Bronchial epithelial cell (primary cell): Measurements from ENCODE around the gene SERPINB7. TPM values are rescaled to one million over a fixed set of nuclear protein-coding genes. Genes with fewer than 3 reads are reported as not detected.

Experiments used
- DNase-seq: peaks from one replicate; pipeline ENCODE4 v3.0.0-alpha.2; 2010; ENCODE audit warnings: low read depth
- FAIRE-seq: peaks from 2 replicates; lab custom pipeline; 2011; peaks lifted over from hg19 to GRCh38; lab: Jason Lieb, UNC
- H3K27me3 ChIP-seq: 2 replicates; pipeline ENCODE4 v1.5.1; 2011; ENCODE audit warnings: low read length; ENCODE audit not compliant: control insufficient read depth, insufficient read depth
- H3K36me3 ChIP-seq: 2 replicates; pipeline ENCODE4 v1.5.1; 2011; ENCODE audit warnings: low read length; ENCODE audit not compliant: control insufficient read depth, insufficient read depth
- H3K4me3 ChIP-seq: 2 replicates; pipeline ENCODE4 v1.5.1; 2011; ENCODE audit warnings: mild to moderate bottlenecking, low read depth, low read length, control low read depth
- total RNA-seq: library from RNA; depleted of rRNA; stranded (reverse); fragments of >200 nt; gene quantifications from 2 replicates; pipeline ENCODE4 v1.2.1, GENCODE V29; 2014
- TF ChIP-seq, protein P1 (sequence below): IDR thresholded peaks from 2 replicates; pipeline ENCODE4 v1.5.1; 2011; ENCODE audit warnings: mild to moderate bottlenecking, moderate library complexity, low read length, control low read depth, inconsistent platforms; ENCODE audit not compliant: insufficient read depth, severe bottlenecking

The SERPINB7 gene
- total RNA-seq, 1 donor from 2014 or later = 25.0 TPM

GRCh38 chr18:63817441-63818051 is 42.3 kb downstream of the SERPINB7 start:
- H3K4me3 ChIP-seq = no peak overlapping the region
- H3K36me3 ChIP-seq = no peaks in the 10 kb centered on the region
- TF ChIP-seq, protein P1, sequence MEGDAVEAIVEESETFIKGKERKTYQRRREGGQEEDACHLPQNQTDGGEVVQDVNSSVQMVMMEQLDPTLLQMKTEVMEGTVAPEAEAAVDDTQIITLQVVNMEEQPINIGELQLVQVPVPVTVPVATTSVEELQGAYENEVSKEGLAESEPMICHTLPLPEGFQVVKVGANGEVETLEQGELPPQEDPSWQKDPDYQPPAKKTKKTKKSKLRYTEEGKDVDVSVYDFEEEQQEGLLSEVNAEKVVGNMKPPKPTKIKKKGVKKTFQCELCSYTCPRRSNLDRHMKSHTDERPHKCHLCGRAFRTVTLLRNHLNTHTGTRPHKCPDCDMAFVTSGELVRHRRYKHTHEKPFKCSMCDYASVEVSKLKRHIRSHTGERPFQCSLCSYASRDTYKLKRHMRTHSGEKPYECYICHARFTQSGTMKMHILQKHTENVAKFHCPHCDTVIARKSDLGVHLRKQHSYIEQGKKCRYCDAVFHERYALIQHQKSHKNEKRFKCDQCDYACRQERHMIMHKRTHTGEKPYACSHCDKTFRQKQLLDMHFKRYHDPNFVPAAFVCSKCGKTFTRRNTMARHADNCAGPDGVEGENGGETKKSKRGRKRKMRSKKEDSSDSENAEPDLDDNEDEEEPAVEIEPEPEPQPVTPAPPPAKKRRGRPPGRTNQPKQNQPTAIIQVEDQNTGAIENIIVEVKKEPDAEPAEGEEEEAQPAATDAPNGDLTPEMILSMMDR = no peak
- H3K27me3 ChIP-seq = no peaks in the 10 kb centered on the region
- FAIRE-seq = no peak
- DNase-seq = no peak

DNA sequence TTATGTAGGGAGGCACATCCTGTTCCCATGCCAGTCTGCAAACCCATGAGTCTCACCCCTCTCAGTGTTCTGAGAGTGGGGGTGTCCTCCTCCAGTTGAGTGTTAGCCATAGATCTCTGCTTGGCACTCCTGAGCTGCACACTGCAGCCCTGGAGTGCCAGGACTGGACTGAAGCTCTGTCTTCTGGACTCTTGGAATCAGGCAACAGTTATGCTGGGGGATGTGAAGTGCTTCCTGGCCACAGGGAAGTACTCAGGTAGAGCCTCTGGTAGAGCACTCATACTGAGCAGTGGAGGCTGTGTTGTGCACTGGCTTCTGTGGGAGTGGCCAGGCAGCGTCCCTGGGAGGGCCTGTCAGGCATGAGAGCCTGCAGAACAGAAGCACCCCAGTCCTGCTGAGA is 43.0 kb downstream of the SERPINB7 start:
- no peak for FAIRE-seq
- no peak for DNase-seq
- TF ChIP-seq, protein P1 = no peak
- Histone ChIP-seq H3K27me3 (no peaks in the 10 kb centered on the region), H3K4me3 (no peak overlapping the region), H3K36me3 (no peaks in the 10 kb centered on the region)

GRCh38 chr18:63819786-63820185 is 44.6 kb downstream of the SERPINB7 start:
- no peak for FAIRE-seq
- no peak for DNase-seq
- Histone ChIP-seq H3K4me3 (no peak overlapping the region), H3K27me3 (no peaks in the 10 kb centered on the region), H3K36me3 (no peaks in the 10 kb centered on the region)
- TF ChIP-seq, protein P1 = no peak

DNA sequence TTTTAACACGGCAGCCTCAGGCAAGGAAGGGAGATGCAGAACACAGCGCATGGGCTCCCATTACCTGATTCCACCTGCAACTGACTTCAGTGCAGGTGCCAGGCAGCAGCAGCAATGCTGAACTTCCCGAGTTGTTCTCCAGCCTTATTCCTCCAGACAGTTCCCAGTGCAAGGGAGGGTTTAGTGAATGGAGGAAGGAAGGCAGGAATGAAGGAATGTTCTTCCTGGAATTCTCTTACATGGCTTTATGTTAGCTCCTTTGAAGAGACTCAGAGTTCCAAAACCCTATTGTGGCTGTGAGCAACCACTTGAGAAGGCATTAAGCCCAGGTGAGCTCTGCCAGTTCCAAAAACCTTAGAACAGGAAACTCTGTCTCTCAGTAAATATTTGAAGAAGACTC is 45.5 kb downstream of the SERPINB7 start:
- DNase-seq (no peak), FAIRE-seq (no peak)
- Histone ChIP-seq H3K36me3 (no peaks in the 10 kb centered on the region), H3K4me3 (no peak overlapping the region), H3K27me3 (no peaks in the 10 kb centered on the region)
- TF ChIP-seq, protein P1 = no peak

- no peaks in the 10 kb centered on the region for H3K36me3 ChIP-seq
- DNase-seq (peak; percentile 31), FAIRE-seq (no peak)
- no peaks in the 10 kb centered on the region for H3K27me3 ChIP-seq
- H3K4me3 ChIP-seq = no peak overlapping the region
- TF ChIP-seq, protein P1 = peak; percentile 34
Observed at GRCh38 chr18:63823516-63824219, 48.5 kb downstream of the SERPINB7 start.

DNA sequence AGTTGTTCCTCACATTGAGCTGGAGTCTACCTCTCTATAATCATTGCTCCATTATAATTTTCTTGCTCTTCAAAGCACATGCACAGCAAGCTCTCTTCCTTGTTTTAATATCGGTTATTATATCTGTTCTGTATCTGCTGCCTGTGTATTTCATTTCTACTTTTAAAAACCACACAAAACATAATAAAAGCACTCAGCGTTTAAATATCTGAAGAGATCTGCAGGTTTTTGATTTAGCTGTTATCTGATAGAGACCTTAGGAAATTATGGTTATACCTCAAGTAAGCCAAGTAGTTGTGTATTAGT is 49.0 kb downstream of the SERPINB7 start:
- Histone ChIP-seq H3K4me3 (no peak overlapping the region), H3K36me3 (no peaks in the 10 kb centered on the region), H3K27me3 (no peaks in the 10 kb centered on the region)
- FAIRE-seq (no peak), DNase-seq (no peak)
- TF ChIP-seq, protein P1 = no peak
